Inferior parietal cortex (tissue), 1 donor: Measurements from ENCODE around the gene CLDN9.

Experiments
- DNase-seq: peaks from one replicate; pipeline ENCODE4 v3.0.0-alpha.2; 2016; ENCODE audit errors: extremely low spot score

CLDN9 gene

DNA sequence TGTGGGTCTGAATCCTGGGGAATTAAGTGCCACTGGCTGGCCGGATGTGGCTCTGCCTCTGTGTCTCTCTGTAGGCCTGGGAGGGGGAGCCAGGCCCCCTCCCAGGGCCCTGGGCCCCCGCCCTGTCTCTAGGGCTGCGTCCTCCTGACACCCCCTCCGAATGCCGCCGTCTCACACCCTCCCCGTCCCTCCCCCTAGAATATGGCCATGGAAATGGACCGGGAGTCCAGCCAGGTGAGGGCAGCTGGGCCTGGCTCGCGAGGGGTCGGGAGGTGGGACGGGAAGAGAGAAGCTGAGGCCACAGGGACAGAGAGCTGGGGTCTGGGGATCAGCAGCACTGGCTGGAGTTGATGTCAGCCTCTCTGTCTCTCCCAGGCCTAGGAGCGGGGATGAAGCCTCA lies 16.4 kb upstream of the CLDN9 start:
- no peak for DNase-seq

DNA sequence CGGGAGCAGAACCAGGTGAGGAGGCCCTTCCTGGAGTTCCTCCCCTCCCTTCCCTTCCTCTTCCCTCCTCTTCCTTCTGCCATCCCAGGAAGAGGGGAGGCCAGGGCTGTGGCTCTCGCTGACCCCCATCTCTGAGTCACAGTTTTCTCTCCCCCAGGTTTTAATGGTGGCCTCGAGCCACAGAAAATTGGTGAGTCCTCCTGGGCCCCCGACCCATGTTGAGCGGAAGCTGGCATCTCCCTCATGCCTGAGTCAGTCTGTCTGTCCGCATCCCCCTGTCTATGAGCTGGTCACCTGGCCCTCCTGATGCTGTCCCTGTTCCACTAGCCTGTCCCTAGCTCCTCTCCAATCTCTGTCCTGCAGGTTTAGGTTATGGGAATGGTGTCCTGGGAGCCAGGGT lies 12.8 kb upstream of the CLDN9 start:
- DNase-seq, result no peak

DNA sequence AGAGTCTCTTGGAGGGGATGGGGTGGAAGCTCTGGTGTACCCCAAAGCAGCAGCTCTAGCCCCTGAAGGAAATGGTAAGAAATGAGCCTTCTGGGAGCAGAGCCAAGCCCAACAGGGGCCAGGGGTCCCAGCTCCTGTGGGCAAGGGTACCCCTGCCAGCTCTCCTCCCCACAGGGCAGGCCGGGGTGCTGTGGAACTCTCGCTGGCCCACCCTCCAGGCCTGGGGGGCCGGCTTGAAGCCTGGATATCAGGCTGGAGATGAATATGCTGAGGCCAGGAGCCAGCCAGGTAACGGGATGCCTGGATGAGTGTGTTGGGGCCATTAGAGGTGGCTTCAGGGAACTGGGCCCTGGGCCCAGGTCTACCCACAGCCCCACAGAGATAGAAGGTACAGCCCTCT lies 12.2 kb upstream of the CLDN9 start:
- DNase-seq, result no peak

DNA sequence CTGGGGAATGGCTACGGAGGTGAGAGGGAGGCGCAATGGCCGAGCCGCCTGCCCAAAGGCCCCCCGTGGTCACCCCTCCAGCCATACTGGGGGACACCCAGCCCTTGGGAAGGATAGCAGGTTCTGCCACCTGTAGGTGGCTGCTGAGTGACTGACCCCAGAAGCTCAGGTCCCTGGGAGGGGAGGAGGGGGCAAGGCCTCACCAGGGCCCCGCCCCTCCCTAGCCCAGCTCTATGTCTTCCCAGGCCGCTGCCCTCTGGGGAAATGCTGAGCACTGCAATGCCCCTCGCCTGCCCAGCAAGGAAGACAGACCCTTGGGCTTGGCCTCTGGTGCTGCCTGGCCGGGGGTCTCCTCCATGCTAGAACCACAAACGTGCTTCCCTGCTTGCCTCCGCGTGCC lies 11.4 kb upstream of the CLDN9 start:
- no peak for DNase-seq

DNA sequence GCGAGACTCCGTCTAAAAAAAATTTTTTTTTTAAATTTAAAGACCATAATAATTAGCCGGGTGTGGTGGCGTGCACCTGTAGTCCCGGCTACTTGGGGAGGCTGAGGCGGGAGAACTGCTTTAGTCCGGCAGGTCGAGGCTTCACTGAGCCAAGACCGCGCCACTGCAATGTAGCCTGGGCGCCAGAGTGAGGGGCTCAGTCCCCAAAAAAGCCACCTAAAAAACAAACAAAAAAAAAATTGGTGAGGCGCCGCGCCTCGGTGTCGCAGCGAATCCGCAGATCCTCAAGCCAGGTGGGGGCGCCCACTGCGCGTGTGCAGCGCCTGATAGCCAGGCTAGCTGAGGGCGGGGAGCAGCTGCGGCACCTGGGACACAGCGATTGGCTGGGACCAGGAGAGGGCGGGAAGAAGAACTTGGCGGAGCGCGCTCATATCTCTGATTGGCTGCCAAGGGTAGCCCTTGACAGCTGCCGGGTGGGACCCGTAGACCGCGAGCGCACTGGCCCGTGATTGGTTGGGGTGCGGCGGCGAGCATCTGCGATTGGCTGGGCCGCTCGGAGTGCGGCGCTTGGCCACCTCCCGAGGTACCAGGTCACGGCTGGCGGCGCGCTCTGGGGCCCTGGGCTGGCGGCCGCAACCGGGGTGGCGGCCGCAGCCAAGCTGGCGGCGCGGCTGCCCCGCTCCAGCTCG lies 9.0 kb upstream of the CLDN9 start:
- peak; percentile 99 for DNase-seq

DNA sequence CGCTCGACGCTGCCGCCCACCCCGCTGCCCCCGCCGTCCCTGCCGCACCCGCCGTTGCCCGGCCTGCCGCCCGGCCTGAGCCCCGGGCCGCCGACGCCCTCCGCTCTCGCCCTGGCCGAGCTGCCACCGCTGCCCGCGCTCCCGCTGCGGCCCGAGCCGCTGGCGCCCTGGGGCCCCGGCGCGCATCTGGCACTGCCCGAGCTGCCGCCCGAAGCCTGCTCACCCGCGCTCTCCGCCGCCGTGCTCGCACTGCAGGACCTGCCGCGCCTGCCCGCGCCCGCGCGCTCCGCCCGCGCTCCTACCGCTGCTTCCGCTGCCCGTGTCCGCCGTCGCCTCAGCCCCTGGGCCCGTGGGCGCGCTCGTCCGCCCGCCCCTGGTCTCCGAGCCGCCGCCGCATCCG lies 8.4 kb upstream of the CLDN9 start:
- no peak for DNase-seq

DNA sequence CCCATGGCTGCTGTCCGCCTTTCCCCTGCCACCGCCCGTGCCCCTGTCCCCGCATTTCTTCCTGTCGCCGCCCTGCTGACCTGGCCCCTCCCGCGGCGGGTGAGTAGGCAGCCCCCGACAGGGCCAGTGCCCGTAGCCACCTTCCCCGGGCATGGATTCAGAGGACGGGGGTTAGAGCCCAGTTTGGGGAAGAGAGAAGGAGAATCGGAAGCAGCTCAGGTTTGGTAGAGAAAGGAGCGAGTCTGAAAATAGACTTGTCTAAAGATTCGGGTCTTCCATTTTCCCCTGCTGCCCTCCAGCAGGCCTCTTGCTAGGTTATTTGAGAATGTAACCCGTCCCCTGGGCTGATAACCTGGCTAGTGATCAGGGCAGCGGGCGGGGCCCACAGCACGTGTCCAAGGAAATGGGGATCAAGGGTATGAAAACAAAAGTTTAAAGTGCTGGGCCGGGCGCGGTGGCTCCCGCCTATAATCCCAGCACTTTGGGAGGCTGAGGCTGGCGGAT lies 7.9 kb upstream of the CLDN9 start:
- no peak for DNase-seq

DNA sequence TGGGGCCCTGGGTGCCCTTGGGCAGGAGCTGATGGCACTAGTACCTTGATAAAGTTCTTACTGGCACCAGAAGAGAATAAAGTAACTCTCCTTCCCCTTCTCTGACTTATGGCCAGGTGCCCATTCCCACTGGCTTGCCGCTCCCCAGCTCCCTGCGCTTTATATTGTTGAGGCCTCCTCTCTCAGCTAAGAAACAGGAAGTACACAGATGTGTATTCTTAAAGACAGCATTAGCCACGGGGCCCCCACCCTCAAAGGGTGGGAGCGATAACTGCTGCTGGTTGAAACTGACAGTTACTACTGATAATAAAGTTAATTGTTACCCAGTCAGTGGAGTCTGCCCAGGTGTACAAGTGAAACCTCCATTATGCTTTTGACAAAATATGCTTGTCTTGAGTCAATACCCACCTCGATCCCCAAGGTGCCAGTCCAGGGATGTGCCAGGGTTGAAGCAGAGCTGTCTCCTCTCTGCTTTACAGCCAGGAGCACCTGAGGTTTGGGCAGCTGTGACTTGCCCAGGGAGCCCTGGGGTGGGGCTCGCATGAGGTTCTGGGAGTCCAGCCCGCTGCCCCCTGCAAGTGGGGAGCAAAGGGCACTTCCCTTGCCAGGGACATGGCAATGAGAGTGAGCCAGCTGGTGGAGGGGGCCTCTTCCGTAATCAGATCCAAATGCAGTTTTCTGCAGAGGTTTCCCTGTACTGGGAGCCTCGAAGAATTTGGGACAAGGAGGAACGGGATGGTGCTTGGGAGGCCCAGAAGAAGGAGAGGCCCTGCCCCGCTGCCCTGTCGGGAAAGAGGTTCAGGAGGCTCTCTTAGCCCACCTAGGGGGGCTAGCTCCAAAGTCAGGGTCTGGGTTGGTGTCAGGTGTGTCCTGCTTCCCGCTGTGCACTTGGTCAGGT lies 5.4 kb upstream of the CLDN9 start:
- DNase-seq, result no peak

DNA sequence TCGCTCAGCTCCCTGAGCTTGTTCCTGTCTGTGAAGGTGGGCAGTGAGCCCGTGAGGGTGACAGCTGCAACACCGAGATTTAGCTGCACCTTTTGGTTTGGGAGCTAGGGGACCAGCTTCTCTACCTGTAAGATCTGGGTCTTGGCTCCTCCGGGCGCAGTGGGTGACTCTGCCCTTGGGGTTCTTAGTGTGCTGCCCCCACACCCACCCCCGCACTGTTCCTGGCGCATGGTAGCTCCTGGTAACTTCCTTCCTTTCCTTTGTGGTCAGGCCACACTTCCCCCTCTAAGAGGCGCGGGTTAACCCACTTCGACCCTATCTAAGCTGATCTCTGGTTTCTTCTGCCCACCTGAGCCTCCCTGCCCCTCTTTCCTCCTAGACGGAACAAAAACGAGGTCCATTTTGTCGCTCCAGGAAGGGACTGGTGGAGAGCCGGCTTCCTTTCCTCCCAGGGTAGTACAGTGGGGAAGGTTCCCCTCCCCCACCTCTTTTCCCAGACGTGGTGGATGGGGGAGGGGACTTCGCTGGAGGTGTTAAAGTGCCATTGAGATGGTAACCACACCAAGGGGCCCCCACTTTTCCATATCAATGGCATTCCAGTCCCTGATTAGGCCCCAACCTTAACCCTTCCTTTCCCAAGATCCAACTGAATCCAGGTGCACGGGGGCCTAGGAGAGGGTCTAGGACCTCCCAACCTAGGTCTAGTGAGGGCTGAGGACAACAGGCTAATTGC lies 4.6 kb upstream of the CLDN9 start:
- DNase-seq, result no peak

DNA sequence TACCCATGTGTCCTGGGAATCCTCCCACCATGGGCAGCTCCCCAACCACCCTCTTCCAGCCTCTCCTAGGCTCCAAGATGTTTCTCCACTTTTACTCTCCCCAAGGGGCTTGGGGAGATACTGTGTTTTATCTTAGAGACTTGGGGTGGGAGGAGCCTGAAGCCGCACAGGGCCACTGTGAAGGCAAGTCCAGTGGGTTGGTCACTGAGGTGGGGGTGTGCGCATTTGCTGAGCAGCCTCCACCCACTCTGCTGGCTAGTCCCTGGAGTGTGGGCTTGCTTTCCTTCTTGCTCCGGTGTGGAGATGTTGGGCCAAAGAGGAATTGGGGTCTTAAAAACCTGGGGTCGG lies 4.1 kb upstream of the CLDN9 start:
- DNase-seq, result no peak

DNA sequence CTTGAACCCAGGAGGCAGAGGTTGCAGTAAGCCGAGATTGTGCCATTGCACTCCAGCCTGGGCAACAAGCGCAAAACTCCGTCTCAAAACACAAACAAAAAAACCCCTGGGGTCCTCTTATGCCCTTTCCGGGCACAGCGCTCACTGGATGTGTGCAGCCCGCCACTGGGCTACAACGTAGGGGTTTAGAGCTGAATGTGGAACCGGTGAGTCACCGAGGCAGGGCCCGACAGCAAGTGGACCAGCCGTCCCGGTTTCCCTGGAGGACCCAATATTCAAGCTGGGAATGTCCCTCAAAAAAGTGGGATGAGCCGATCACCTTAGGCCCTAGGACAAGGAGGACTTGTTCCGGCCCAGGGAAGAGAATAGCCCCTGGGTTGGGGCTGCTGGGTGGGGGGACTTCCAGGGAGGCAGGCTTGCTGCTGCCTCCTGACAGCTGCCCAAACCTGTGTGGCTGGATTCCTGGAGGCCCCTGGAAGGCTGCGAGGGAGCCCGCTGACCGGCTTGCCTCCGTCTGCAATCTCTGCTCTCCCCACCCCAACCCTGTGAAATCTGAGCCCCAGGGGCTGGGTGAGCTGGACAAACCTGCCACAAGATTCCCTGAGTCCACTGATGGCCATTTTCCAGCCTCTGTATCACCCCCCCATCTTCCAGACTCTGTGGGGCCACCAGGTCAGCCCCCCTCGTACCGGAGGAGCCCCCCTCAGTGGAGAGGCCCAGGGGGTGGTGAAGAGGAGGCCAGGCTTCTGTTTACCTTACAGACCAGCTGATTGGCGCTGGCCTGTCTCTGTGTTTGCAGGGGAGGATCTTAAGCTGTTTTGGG lies 2.9 kb upstream of the CLDN9 start:
- DNase-seq, result no peak

DNA sequence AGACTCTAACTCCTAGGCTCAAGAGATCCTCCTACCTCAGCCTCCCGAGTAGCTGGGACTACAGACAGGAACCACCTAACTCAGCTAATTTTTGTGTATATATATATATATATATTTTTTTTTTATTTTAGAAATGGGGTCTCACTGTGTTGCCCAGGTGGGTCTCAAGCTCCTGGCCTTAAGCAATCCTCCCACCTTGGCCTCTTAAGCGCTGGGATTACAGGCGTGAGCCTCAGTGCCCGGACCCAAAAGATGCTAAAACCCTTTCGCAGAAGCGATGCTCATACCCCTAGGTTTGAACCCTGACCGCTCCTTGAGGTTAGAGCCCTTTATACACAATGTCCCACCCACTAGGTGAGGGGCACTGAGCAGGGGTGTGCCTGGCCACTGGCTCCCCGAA lies 2.2 kb upstream of the CLDN9 start:
- DNase-seq, result no peak

DNA sequence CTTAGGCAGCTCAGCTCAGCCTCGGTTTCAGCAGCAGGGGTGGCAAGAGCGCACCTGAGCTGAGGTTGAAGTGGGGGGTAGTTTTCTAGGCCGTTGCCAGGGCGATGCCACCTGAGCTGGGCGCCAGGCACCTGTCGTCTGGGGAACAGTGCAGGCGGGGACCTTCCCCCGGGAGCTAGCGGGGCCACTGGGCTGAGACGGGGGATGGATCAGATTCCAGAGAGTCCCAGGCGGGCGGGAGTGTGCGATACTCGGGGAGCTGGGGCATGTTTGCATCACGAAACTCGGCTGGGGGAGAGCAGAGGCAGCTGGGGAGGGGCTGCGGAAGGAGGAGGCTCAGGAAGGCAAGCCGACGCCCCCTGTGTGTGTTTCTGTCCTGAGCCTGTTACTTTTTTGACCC lies 477 bp upstream of the CLDN9 start:
- no peak for DNase-seq

DNA sequence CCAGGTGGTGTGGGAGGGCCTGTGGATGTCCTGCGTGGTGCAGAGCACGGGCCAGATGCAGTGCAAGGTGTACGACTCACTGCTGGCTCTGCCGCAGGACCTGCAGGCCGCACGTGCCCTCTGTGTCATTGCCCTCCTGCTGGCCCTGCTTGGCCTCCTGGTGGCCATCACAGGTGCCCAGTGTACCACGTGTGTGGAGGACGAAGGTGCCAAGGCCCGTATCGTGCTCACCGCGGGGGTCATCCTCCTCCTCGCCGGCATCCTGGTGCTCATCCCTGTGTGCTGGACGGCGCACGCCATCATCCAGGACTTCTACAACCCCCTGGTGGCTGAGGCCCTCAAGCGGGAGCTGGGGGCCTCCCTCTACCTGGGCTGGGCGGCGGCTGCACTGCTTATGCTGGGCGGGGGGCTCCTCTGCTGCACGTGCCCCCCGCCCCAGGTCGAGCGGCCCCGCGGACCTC lies 798 bp downstream of the CLDN9 start:
- DNase-seq, result no peak

DNA sequence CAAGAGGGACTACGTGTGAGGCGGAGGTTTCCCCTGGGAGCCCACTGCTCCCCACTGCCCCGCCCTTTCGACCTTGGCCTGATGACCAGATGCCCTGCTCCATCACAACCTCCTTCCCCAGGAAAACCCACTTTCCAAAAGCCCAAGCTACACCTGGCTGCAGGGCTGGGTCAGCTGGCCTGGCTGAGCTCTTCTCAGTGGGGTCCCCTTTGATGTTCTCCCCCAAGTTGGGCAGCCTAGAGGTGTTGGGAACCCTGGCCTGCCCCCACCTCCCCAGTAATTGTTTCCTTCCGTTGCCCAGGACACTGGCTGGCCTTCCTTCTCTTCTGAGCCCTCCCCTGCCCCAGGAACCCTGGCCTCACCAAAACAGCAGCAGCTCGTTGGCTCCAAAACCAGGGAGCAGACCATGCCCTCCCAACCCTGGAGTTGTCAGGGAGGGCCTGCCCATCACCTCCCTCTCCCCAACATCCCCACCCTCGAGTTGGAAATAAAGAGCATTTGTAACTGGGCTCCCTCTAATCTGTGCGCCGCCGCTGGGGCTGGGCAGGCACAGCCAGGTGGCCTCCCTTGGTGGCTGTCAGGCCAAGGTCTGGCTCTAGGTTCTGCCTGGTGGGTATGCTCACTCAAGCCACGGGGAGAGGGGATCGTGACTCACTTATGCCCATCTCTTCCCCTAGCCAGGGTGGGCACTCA lies 1.4 kb downstream of the CLDN9 start:
- no peak for DNase-seq

DNA sequence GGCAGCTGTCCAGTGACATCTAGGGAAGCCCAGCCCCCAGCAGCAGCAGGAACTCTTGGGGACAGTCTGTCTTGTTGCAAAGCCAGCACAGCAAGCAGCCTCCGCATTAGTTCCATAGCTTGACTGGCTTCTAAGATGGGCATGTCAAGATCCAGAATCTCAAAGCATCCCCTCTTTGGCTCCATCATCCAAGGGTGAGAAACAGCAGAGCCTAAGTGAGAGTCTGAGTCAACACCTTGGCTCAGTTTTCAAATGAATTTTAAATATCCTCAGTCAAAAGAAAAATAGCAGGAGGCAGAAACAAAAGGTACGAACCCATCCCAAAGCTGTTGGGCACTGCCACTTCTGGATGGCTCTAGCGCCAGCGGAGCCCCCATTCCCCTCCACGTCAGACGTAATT lies 2.2 kb downstream of the CLDN9 start:
- no peak for DNase-seq

DNA sequence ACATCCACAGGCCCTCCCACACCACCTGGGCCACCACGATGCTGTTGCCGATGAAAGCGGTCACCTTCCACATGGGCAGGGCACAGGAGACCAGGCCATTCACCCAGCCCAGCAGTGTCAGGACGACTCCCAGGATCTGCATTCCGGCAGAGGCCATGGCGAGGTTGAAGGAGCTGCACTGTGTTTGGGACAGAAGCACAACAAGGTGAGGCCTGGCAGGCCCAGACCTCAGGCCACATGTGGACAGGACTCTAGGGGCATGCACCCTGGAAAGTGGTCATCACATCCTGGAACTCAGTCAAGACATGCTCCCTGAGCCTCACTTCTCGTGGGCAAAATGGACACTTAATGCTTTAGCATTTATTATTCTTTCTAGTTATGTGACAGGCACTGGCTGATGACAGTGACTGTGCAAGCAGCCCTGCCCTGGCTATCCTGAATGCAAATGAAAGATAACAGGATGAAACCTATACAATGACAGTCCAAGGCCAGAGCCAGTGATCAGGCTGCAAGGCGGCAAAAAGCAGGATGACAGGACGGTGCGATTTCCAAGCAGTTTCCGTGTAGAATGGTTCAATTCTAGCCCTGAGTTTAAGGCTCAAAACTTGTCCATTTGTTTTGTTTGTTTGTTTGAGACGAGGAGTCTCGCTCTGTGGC lies 3.3 kb downstream of the CLDN9 start:
- DNase-seq, result no peak

DNA sequence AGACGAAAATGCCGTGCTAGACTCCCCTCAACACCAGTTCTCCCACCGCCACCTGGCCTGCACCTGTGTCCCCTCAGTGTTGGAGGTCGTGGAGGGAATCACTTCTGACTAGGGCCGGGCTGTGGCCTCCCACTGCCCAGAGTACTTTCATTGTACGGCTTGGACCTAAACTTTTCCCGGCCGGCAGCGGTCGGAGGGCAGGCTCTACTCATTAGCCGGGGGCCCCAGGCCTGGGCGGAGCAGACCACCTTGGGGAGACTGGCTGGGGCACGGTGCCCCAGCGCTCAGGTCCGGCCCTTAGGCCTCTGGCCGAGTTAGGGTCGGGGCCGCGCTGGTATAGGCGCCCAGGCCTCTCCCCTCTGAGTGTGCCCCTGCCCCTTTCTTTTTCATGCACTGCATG lies 4.6 kb downstream of the CLDN9 start:
- no peak for DNase-seq

DNA sequence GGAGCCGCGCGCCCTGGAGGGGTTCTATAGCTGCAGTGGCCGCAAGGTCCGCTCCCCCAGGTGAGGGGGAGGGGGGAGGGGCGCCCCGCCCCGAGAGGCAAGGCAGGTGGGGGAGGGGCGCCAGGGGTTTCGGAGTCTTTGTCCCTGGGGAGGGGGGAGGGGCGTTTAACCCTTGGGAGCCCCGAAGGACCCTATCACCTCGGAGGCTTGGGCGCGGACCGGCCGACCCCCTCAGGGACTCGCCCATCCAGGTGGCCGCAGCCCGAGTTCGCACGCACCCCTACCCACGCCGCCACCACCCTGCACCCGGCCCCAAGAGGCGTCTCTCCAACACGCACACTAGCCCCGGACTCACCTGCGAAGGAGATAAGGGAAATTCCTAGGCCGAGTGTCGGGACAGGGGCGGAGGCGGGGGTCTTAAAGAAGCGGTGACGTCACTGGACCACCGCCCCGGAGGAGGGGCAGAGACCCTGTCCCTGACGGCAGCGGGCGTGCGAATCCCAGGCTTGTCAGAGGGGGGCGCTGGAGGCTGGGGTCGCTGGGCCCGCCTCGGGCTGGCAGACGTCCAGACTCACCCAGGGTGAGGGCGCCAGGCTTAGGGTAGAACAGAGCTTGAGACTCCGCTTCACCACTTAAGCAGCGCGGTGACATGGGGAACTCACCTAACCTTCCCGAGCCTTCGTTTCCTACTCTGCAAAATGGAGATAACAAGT lies 5.2 kb downstream of the CLDN9 start, which contains the start of gene CLDN6:
Gene CLDN6, minus strand, starts transcription at position 390 of the 713 bp plus-strand sequence. CDS start 2,162 bp downstream, outside the sequence.
- DNase-seq, result no peak
